GM12878 (cell line): ENCODE measurements around the gene ZNF878. TPM values are rescaled to one million over a fixed set of nuclear protein-coding genes. Genes with fewer than 3 reads are reported as not detected.

Experiments used
- ATAC-seq: fragments of 200-7000 bp; cut with Tn5 transposase; 3 replicates; pipeline ENCODE4 v1.9.1; 2020; ENCODE audit warnings: mild to moderate bottlenecking, moderate library complexity
- BruUV-seq: library from RNA; stranded (reverse); fragments of 400-500 nt; replicated peaks from 2 replicates; lab custom pipeline; 2021; lab: Mats Ljungman, UMichigan
- CTCF ChIA-PET: fragments of 300-600 bp; sonication (Branson Sonifier 250); formaldehyde crosslinking; extraction: SDS; loops from one replicate; lab custom pipeline; 2021; ENCODE audit warnings: inconsistent platforms; lab: Yijun Ruan, JAX
- POLR2A ChIA-PET: fragments of 350-600 bp; formaldehyde crosslinking; extraction: SDS; loops from one replicate; lab custom pipeline; 2021; ENCODE audit warnings: inconsistent platforms; lab: Charles Lee
- RAD21 ChIA-PET: fragments of 300-600 bp; sonication (Branson Sonifier 250); formaldehyde crosslinking; loops from one replicate; lab custom pipeline; 2023; ENCODE audit warnings: antibody characterized with exemption; ENCODE audit not compliant: unreplicated experiment; lab: Charles Lee
- SMC1A ChIA-PET: fragments of 300-600 bp; sonication (Branson Sonifier 250); formaldehyde crosslinking; loops from one replicate; lab custom pipeline; 2023; ENCODE audit not compliant: unreplicated experiment, uncharacterized antibody; lab: Charles Lee
- DNase-seq: peaks from one replicate; pipeline ENCODE4 v3.0.0-alpha.2; 2011; ENCODE audit warnings: low read depth, low spot score
- FAIRE-seq: peaks from 3 replicates; lab custom pipeline; 2011; peaks lifted over from hg19 to GRCh38; lab: Jason Lieb, UNC
- H2AFZ ChIP-seq: 2 replicates; pipeline ENCODE4 v1.6.0; 2011; ENCODE audit warnings: low read depth, low read length, control low read depth; ENCODE audit not compliant: control insufficient read depth
- H3K27ac ChIP-seq: 2 replicates; pipeline ENCODE4 v1.5.1; 2011; ENCODE audit warnings: control low read depth; ENCODE audit not compliant: control insufficient read depth, insufficient read depth
- H3K27me3 ChIP-seq, 2 experiments: replicated peaks in 1 of 2; 2 replicates each; pipeline versions ENCODE4 v1.6.0 to v1.6.1; 2011; ENCODE audit warnings: low read length in 1 of 2; ENCODE audit not compliant: control insufficient read depth in 2 of 2, insufficient read depth in 2 of 2
- H3K36me3 ChIP-seq, 2 experiments: 2 replicates each; pipeline ENCODE4 v1.5.1; 2011; ENCODE audit warnings: low read length in 1 of 2; ENCODE audit not compliant: control insufficient read depth in 2 of 2, insufficient read depth in 2 of 2
- H3K4me1 ChIP-seq: 2 replicates; pipeline ENCODE4 v1.6.1; 2011; ENCODE audit warnings: mild to moderate bottlenecking, low read length, moderate library complexity, mixed read lengths; ENCODE audit not compliant: control insufficient read depth, insufficient read depth
- H3K4me2 ChIP-seq: 2 replicates; pipeline ENCODE4 v1.6.0; 2011; ENCODE audit warnings: control low read depth; ENCODE audit not compliant: control insufficient read depth, insufficient read depth
- H3K4me3 ChIP-seq: fragments of 200-600 bp; sonication (generic); 2 replicates; pipeline ENCODE4 v1.5.1; 2016
- H3K79me2 ChIP-seq: 2 replicates; pipeline ENCODE4 v1.6.0; 2011; ENCODE audit warnings: low read length; ENCODE audit not compliant: control insufficient read depth, insufficient read depth
- H3K9ac ChIP-seq: 2 replicates; pipeline ENCODE4 v1.8.0; 2011; ENCODE audit warnings: low read length, control low read depth, mixed read lengths; ENCODE audit not compliant: control insufficient read depth, insufficient read depth
- H3K9me3 ChIP-seq: replicated peaks from 3 replicates; pipeline ENCODE4 v1.5.1; 2011; ENCODE audit warnings: mild to moderate bottlenecking, low read length; ENCODE audit not compliant: control insufficient read depth, insufficient read depth
- H4K20me1 ChIP-seq: 2 replicates; pipeline ENCODE4 v1.6.0; 2011; ENCODE audit not compliant: control insufficient read depth, insufficient read depth
- CHD1 ChIP-seq: IDR thresholded peaks from 2 replicates; pipeline ENCODE4 v1.6.1; 2012; ENCODE audit warnings: low read depth, low read length, improper control_type of control experiment
- CREB1 ChIP-seq: IDR thresholded peaks from 2 replicates; pipeline ENCODE4 v1.6.1; 2012; ENCODE audit warnings: low read depth, mild to moderate bottlenecking, inconsistent platforms
- CREM ChIP-seq: IDR thresholded peaks from 2 replicates; pipeline ENCODE4 v1.6.1; 2014; ENCODE audit warnings: antibody characterized with exemption, low read depth
- IKZF1 ChIP-seq: fragments of 450-650 bp; conservative IDR thresholded peaks from 2 replicates; pipeline ENCODE4 v1.6.1; 2017; ENCODE audit warnings: antibody characterized with exemption, mild to moderate bottlenecking
- LARP7 ChIP-seq: fragments of 450-650 bp; IDR thresholded peaks from 2 replicates; pipeline ENCODE4 v1.6.1; 2017; ENCODE audit warnings: mild to moderate bottlenecking
- MTA3 ChIP-seq: IDR thresholded peaks from 2 replicates; pipeline ENCODE4 v1.6.1; 2012; ENCODE audit warnings: low read length, inconsistent platforms, borderline replicate concordance
- NFYB ChIP-seq: IDR thresholded peaks from 2 replicates; pipeline ENCODE4 v1.6.1; 2011; ENCODE audit warnings: low read depth, mild to moderate bottlenecking, low read length, improper control_type of control experiment, moderate library complexity; ENCODE audit not compliant: insufficient read depth
- RCOR1 ChIP-seq: conservative IDR thresholded peaks from 2 replicates; pipeline ENCODE4 v1.6.1; 2012; ENCODE audit warnings: low read depth, low read length, improper control_type of control experiment
- SREBF2 ChIP-seq: IDR thresholded peaks from 2 replicates; pipeline ENCODE4 v1.6.1; 2012; ENCODE audit warnings: mild to moderate bottlenecking, low read length
- TCF3 ChIP-seq: IDR thresholded peaks from 2 replicates; pipeline ENCODE4 v1.6.1; 2012; ENCODE audit warnings: low read depth, mild to moderate bottlenecking, low read length, borderline replicate concordance; ENCODE audit not compliant: insufficient read depth
- ZNF274 ChIP-seq: IDR thresholded peaks from one replicate; pipeline ENCODE4 v1.8.0; 2011; ENCODE audit not compliant: insufficient read length, insufficient read depth
- WGBS: methylation state at CpG from one replicate; pipeline ENCODE4 v1.1.6; 2016; ENCODE audit warnings: low lambda C conversion rate; ENCODE audit not compliant: insufficient replicate concordance, insufficient coverage; ENCODE audit errors: missing lambda C conversion rate; 5-methylcytosine and 5-hydroxymethylcytosine counted together
- in situ Hi-C: fragments of 300-500 bp; cut with MboI; formaldehyde crosslinking; loops from 9 replicates; pipeline ENCODE4 v1.14.3; 2018; ENCODE audit warnings: mixed read lengths
- intact Hi-C: fragments of 100-400 bp; cut with micrococcal nuclease; formaldehyde crosslinking; loops from one replicate; pipeline ENCODE4 v1.14.2; 2022; ENCODE audit not compliant: unreplicated experiment
- polyA plus RNA-seq, 11 experiments: library from polyadenylated mRNA; depleted of rRNA in 4 of 11; unstranded in 6 of 11; stranded (reverse) in 5 of 11; fragments of >200 nt; fragmentation: Nextera tagmentation in 4 of 11; fragmentation: Illumina TruSeq in 1 of 11; extraction: Ambion mirVana in 4 of 11; extraction: Trizol in 1 of 11; gene quantifications; 1 replicate in 1 of 11; 2 replicates in 10 of 11; pipeline versions ENCODE4 v1.2.1 to v1.2.3, GENCODE V29; 2011 to 2016; ENCODE audit warnings: inconsistent platforms in 2 of 11, missing spikeins in 2 of 11, low read depth in 1 of 11
- total RNA-seq, 4 experiments: library from RNA; depleted of rRNA in 3 of 4; stranded (reverse); fragments of >200 nt in 3 of 4; fragmentation: Illumina TruSeq in 1 of 4; extraction: Trizol in 1 of 4; gene quantifications; 2 replicates each; pipeline versions ENCODE4 v1.2.1 to v1.2.3, GENCODE V29; 2013 to 2021
- TF ChIP-seq, protein P1 (sequence below): IDR thresholded peaks from 2 replicates; pipeline ENCODE4 v1.6.1; 2011; ENCODE audit warnings: low read depth, mild to moderate bottlenecking, low read length, moderate library complexity, borderline replicate concordance; ENCODE audit errors: extremely low read depth
- TF ChIP-seq, protein P2 (sequence below): fragments of 450-650 bp; IDR thresholded peaks from 2 replicates; pipeline ENCODE4 v1.6.1; 2017; ENCODE audit warnings: borderline replicate concordance
- TF ChIP-seq, protein P3 (sequence below): fragments of 450-650 bp; formaldehyde crosslinking; IDR thresholded peaks from 2 replicates; pipeline ENCODE4 v1.5.0; 2022; ENCODE audit warnings: mild to moderate bottlenecking, missing genetic modification characterization
- TF ChIP-seq, protein P4 (sequence below): IDR thresholded peaks from 2 replicates; pipeline ENCODE4 v1.6.1; 2011; ENCODE audit warnings: borderline replicate concordance, low read depth, mild to moderate bottlenecking, moderate library complexity, mixed read lengths, low read length; ENCODE audit not compliant: insufficient read depth; ENCODE audit errors: extremely low read length

ZNF878 gene
- total and polyA plus RNA-seq, 10 of the 15 experiments (the other 5 are each of a cell fraction or from before 2014, with no cell fraction given) = 0.24 to 1.3 (median 0.71) TPM

DNA sequence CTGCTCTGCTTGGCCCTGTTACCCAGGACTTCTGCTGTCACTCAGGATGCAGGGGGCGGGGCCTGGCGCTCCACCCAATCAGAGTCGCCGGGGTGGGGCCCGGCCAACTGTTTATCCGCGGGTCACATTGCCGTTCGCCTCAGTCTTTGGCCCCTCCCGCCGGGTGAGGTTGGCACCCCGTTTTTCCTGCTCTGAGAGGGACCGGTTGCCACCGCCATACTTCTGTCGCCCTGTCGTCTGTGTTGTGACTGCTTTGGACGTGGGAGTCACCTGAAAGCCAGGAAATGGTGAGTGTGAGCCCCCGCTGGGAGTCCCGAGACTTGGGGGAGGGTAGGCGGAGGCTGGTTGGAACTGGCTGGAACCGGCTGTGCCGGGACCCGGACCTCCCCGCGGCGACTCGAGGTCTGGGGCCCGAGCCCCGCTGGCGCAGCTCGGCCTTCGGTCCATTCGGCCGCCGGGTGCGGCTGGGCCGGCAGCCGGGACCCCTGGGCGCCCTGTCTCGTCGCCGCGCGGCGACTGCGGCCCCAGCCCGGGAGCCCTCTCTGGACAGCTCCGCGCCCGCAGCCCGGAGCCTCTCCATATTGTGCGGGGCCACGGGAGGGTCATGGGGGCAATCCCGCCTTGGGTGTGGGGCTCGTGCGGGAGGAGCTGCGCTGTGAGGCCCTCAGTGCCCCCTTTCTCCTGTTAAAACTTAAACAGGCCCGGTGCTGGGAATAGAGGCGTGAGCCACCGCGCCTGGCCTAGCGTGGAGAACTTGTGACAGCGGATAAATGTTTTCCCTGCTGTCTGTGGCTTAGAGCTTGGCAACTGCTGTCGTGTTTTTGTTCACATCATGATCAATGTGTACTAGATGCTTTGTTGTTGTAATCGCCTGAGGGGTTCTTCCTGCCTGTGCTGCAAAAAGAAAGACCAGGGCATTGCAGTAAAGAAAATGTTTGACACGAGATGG lies 12.1 kb upstream of the ZNF878 start, which contains the start of gene ZNF844 (continued):
- TF ChIP-seq NFYB (peak; percentile 88), CREM (no peak), IKZF1 (no peak)
- TF ChIP-seq, protein P1, sequence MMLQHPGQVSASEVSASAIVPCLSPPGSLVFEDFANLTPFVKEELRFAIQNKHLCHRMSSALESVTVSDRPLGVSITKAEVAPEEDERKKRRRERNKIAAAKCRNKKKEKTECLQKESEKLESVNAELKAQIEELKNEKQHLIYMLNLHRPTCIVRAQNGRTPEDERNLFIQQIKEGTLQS = no peak

DNA sequence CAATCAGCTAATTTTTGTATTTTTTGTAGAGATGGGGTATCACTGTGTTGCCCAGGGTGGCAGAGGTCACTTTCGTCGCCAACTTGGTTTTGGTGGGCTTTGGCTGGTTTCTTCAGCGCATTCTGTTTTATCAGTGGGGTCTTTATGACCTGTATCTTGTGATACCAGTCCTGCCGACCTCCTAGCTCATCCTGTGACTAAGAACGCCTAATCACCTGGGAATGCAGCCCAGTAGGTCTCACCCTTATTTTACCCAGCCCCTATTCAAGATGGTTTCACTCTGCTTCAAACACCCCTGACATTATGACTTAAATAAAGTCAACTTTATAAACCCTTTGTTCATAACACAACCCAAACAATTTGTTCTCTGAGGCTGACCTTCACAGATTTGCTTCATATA lies 3.0 kb upstream of the ZNF878 start:
- Histone ChIP-seq H3K27me3 (no peaks in the 10 kb centered on the region), H4K20me1 (no peaks in the 10 kb centered on the region), H3K4me1 (no peaks in the 10 kb centered on the region), H2AFZ (no peak overlapping the region), H3K4me3 (no peak overlapping the region), H3K27ac (no peak overlapping the region), H3K79me2 (peaks cover 1% of the 10 kb centered on the region; the same call in 1 of the 2 replicates), H3K9me3 (no peaks in the 10 kb centered on the region; the same call in 1 of the 3 replicates), H3K36me3 (no peaks in the 10 kb centered on the region), H3K9ac (no peak overlapping the region), H3K4me2 (no peak overlapping the region)
- RAD21 ChIA-PET = interaction anchor here (0.8 to 1.2 kb wide), 4 partner anchors 84 to 133 kb away, joined by 3 read pairs; partner anchors contain the start of gene ZNF20
- whole genome bisulfite sequencing = 38% methylated on average over 5 of the region's 5 CpGs
- intact Hi-C loops = no loop called here
- SMC1A ChIA-PET = interaction anchor here (1.0 to 3.8 kb wide), 2 partner anchors 68 to 132 kb away, joined by 3 to 15 read pairs; partner anchors contain the start of gene ZNF700
- no peak for DNase-seq
- in situ Hi-C loops = loop anchor here (5.0 kb wide), 1 partner anchor 87 kb away; the partner anchor contains the start of gene ZNF20
- ATAC-seq = no peak
- POLR2A ChIA-PET = no interaction called here
- FAIRE-seq = no peak
- BruUV-seq = no TSS peak
- CTCF ChIA-PET = interaction anchor here (0.6 to 7.3 kb wide), 9 partner anchors 20 to 470 kb away, joined by 3 to 44 read pairs (median 5); partner anchors contain the start of gene ZNF700
- TF ChIP-seq LARP7 (no peak), RCOR1 (no peak), SREBF2 (no peak), CREB1 (no peak), ZNF274 (no peak), TCF3 (no peak), MTA3 (no peak), CHD1 (no peak)
- TF ChIP-seq, protein P2, sequence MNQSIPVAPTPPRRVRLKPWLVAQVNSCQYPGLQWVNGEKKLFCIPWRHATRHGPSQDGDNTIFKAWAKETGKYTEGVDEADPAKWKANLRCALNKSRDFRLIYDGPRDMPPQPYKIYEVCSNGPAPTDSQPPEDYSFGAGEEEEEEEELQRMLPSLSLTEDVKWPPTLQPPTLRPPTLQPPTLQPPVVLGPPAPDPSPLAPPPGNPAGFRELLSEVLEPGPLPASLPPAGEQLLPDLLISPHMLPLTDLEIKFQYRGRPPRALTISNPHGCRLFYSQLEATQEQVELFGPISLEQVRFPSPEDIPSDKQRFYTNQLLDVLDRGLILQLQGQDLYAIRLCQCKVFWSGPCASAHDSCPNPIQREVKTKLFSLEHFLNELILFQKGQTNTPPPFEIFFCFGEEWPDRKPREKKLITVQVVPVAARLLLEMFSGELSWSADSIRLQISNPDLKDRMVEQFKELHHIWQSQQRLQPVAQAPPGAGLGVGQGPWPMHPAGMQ = no peak
- TF ChIP-seq, protein P3, sequence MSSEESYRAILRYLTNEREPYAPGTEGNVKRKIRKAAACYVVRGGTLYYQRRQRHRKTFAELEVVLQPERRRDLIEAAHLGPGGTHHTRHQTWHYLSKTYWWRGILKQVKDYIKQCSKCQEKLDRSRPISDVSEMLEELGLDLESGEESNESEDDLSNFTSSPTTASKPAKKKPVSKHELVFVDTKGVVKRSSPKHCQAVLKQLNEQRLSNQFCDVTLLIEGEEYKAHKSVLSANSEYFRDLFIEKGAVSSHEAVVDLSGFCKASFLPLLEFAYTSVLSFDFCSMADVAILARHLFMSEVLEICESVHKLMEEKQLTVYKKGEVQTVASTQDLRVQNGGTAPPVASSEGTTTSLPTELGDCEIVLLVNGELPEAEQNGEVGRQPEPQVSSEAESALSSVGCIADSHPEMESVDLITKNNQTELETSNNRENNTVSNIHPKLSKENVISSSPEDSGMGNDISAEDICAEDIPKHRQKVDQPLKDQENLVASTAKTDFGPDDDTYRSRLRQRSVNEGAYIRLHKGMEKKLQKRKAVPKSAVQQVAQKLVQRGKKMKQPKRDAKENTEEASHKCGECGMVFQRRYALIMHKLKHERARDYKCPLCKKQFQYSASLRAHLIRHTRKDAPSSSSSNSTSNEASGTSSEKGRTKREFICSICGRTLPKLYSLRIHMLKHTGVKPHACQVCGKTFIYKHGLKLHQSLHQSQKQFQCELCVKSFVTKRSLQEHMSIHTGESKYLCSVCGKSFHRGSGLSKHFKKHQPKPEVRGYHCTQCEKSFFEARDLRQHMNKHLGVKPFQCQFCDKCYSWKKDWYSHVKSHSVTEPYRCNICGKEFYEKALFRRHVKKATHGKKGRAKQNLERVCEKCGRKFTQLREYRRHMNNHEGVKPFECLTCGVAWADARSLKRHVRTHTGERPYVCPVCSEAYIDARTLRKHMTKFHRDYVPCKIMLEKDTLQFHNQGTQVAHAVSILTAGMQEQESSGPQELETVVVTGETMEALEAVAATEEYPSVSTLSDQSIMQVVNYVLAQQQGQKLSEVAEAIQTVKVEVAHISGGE = no peak
- TF ChIP-seq, protein P4, sequence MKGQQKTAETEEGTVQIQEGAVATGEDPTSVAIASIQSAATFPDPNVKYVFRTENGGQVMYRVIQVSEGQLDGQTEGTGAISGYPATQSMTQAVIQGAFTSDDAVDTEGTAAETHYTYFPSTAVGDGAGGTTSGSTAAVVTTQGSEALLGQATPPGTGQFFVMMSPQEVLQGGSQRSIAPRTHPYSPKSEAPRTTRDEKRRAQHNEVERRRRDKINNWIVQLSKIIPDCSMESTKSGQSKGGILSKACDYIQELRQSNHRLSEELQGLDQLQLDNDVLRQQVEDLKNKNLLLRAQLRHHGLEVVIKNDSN = no peak
